ENCODE results near the gene MACROD2.

Gene MACROD2

GRCh38 chr20:14838663-14839628, 843.6 kb downstream of the MACROD2 start:
- no peak for DNase-seq

DNA sequence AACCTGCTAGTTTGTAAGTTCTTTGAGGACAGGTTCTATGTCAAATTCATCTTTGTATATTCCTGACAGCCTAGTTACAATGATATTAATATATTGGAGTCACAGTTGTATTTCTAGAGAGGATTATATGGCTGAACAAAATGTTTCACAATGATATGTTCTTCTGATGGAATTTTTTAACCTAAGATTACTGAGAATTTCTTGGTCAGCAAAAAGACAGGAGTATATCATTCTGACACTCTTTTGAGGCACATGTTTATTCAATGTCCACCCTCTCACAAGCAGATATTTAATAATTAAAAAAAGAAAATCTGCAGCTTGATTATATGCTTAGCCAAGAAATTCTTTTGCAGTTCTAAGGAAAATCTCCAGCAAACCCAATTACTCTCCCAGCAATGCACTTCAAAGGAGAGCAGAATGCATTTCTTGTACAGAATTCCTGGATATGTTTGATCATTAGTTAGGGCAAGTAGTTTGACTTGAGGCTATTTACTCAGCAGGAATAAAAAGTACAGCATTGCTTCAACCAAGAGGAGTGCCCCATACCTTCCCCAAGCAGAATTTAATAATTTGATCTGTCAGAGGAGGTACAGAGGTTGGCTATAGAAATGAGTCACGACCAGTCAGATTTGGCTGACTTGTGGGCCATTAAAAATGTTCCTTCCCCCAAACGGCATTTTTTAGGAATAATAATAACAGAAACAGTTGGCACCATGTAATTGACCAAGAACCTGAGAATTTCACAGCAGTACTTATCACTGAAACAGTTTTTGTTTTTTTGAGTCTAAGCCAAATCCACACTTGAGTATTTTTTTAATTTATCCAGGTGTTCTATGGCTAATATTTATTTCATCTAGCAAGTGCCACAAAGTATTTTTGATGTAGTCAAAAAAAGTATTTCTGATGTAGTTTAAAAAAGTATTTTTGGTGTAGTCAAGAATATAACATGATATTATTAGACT, 850.2 kb downstream of the MACROD2 start:
- DNase-seq, result no peak

DNA sequence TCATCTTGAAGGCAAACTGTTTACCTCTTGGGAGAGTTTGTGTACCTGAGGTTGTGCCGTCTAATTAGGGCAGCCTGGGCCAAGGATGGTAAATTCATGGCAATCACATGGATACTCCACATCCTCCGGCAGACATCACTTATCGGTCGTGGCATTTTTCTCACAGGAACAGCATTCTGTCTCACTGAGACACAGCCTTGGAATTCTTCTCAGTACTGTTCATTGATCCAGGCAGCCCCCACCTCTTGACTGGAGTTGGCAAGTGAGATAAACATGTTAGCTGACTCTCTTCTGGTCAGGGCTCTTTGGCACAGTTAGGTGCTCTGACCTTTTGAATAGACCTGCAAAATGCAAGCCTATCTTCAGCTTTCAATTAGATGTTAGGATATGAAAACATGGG, 853.5 kb downstream of the MACROD2 start:
- DNase-seq, result no peak

DNA sequence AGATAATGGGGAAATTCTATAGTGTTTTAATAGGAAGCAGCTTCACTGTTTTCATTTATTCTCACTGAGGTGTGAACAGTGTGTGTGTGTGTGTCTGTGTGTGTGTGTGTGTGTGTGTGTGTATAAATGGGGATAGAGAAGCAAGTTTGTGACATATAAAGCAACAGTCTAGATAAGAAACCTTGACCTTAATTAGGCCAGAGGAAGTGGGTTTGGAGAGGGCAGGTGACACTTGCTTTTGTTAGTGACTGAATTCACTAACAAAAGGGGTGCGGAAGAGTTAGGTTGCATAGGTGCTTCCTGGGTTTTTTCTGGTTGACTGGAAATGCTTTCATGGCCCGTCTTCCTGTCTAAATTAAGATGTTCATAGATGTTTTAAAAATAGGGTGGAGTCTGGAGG, 857.8 kb downstream of the MACROD2 start:
- no peak for DNase-seq

- no peak for DNase-seq
Observed at GRCh38 chr20:14855171-14855570, 859.9 kb downstream of the MACROD2 start.

DNA sequence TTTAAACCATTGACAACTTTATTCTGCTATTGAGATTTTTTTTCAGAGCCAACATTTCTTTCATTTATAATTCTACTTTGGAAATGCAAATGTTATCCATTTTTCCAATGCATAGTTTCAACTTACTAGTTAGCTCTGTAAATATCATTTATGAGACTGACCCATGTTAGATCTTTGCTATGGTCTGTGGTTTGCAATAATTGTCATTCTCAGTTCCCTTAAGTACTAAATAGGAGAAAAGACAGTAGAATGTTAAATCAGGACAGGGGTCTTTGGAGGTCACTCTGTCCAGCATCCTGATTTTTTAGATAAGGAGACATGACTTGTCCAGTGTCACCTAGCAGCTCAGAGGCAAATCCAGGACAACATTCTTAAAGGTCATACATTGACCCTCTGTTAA, 864.3 kb downstream of the MACROD2 start:
- no peak for DNase-seq

DNA sequence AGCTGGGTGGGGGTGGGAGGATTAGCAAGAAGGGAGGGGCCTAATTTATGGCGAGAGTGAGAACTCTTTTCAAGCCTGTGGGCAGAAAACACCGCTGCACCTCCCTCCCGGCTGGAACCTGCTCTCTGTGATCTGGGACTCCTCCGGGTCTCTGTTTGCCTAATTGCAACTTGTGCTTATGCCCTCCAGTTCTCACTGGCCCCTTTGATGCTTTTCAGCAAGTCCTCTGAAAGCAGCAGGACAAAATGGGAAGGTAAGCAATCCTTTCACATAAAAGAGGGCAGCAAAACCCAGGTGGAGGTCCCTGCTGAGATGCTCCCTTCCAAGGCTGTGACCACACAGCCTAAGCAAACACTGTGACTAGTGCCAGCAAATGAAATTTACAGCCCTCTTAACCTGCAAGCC, 865.1 kb downstream of the MACROD2 start:
- no peak for DNase-seq

GRCh38 chr20:14861028-14861699, 865.8 kb downstream of the MACROD2 start:
- DNase-seq, result no peak

DNA sequence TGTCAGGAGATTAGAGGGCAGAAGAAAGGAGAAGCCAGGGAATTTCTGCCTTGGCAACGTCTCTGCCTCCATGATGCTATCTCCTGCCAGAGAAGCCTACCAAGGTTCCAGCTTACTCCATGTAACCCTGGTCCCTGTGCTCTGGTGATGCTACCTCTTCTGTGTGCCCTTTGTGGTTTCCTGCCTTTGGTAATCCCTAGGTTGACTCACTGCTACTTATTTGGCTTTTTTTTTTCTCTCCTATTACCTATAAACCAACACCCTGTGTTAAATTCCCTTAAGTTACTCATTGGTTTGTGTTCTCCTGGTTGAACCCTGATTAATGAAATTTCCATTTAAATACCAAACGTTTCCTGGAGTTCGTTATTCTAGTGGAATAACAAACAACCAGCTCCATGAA, 869.9 kb downstream of the MACROD2 start:
- no peak for DNase-seq

DNA sequence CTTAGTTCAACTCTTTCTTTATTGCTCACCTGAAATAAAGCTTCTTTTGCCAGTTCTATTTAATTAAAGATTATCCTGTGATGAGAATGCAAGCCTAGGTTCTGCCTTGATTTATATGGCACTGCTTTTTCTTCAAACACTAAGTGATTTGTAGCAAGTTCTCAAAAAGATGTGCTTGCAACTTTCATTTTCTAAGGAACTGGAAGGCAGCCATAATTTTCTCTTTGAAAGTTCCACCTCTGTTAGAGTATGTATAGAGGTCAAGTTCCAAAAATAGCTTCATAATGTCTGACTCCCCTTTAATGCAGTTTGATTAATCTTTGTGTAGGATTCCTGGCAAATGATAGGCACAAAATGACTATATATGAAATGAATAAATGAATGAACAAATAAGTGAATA, 870.4 kb downstream of the MACROD2 start:
- DNase-seq, result no peak

DNA sequence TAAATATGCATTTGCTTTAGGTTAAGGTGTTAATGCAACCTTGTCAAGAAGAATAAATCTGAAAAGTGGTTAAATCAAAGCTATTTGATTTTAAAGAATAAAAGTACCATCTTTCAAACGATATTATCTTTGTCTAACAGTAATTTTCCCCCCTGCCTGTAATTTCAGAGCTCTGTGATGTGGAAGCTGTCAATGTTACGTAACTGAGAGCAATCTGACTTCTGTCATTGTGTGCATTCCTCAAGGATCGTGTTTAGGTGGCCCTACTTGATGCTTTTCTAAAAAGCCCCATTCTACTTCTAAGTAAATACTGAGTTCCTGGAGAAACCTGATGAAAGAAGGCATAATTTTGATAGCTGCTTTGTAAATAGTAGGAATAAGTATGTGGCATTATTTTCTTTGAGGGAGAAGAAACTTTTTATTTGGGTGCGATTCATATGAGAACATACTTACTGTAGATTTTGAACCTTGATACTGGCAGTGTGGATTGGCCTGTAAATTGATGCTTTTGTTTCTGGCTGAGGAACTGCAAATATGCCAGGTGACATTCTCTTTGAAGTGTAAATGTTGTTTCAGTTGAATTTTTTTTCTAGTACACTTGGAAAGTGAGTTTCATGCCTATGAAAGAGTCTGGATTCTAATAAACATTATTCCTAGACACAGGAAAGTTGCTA, 871.7 kb downstream of the MACROD2 start:
- DNase-seq, result no peak

DNA sequence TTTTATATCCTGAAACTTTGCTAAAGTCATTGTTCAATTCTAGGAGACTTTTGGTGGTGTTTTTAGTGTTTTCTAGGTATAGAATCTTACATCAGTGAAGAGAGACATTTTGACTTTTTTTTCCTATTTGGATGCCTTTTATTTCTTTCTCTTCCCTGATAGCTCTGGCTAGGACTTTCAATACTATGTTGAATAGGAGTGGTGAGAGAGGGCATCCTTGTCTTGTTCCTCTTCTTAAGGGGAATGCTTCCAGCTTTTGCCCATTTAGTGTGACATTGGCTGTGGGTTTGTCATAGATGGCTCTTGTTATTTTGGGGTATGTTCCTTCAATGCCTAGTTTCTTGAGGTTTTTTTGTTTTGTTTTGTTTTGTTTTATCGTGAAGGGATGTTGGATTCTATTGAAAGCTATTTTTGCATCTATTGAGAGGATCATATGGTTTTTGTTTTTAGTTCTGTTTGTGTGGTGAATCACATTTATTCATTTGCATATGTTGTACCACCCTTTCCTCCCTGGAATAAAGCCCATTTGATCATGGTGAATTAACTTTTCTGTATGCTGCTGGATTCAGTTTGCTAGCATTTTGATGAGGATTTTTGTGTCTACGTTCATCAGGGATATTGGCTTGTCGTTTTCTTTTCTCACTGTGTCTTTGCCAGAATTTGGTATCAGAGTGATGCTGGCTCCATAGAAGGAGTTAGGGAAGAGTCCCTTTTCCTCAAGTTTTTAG, 882.1 kb downstream of the MACROD2 start:
- no peak for DNase-seq

- DNase-seq, result no peak
Observed at GRCh38 chr20:14878676-14879019, 883.3 kb downstream of the MACROD2 start.

DNA sequence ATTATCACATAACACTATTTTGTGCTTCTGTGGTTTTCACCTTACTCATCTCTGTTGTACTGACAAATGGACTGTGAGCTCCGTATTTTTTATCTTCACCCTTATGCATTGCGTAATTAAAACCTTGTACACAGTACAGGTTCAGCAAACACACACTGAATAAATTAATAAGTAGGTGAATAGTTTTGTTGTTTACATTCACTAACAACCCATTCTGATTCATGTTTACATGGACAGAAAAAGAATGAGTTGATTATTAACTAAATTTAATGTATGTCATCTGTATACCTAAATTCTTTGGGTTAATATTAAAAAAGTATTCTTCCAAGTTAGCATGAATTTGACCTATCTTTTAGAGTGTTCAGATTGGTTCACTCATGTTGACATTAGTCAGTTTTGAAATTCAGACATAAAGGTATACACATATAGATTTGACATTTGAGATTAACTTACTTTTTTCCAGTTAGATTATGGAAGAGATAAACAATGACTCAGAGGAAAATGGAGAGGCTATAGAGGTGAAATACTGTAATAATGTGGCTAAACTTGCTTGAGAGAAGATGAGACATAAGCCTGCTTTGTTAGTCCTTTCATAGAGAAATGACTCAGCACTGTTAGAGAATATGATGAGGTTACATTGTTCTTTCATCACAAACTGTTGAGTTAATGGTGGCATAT, 883.8 kb downstream of the MACROD2 start:
- DNase-seq, result no peak

DNA sequence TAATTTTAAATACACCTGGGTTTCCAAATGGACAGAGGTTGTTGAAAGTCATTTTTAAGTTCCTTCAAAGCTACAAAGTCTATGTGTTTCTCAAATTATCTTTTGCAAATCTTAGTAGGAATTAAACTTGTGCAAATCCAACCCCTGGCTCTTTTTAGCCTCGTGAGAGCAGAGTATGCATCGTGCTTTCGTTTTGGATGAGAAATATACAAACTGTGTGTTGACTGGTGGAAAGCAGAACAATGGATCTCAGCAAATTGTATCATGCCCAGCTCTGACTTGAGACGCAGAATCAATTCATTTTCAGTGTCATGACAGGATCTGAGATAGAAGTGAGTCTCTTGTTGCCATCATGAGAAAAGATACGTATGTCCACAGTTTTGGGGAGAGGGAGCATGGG, 884.5 kb downstream of the MACROD2 start:
- DNase-seq, result no peak

DNA sequence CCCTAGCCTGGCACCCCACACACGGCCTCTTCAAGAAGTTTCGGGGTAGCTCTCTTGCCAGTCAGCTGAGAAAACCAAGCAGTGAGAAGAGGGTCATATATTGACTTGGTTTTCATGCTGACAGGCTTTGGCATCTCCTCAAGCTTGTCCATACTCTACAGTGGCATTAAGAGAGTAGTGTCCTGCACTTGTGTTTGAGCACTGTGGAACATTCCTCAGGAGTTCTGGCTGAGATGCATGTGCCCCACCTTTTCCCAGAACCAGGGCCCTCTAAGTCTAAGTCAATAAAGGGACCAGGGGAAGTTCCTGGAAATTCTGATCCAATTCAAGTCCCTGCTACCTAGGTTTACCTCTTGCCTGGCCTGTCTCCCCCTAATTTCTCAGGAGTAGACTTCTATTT, 886.2 kb downstream of the MACROD2 start:
- DNase-seq, result no peak

DNA sequence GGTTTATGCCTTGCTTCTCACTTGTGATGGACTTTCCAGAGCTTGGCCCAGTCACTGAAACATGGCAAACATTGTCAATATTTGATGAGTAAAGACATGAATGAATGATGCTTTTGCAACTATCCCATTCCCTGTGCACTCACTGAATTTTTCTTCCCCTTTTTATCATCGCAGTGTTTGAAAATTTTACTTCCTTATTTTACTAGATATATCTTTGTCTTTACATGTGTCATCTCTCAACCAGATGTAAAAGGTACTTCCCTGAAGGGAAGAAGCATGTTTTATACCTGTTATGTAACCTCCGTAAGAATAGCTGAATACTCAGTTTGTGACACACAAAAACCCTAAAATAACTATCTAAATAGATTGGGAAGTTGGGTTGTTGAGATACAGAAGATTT, 886.8 kb downstream of the MACROD2 start:
- DNase-seq, result no peak

GRCh38 chr20:14882846-14883245, 887.5 kb downstream of the MACROD2 start:
- no peak for DNase-seq

GRCh38 chr20:14883324-14883723, 888.0 kb downstream of the MACROD2 start:
- no peak for DNase-seq

- no peak for DNase-seq
Observed at GRCh38 chr20:14885661-14886060, 890.3 kb downstream of the MACROD2 start.

DNA sequence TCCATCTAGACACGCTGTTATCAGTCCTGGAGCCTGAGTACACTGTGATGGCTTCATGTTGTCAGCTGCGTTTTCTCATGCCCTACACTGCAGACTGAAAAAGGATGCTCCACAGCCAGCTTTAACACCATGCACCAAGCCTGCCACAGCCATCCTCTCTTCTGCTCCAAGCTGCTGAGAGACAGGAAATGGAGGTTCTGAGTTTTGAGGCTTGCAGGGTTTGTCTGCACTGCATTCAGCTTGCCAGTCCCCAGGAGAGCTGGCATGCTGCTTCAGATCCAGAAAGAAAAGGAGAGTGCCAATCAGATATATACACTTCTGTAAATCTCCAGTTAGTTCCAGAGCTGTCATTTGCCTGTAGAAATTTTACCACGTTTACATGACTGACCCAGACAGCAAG, 892.8 kb downstream of the MACROD2 start:
- no peak for DNase-seq

All from hematopoietic multipotent progenitor cell treated with erythropoietin and hydrocortisone succinate and interleukin-3 and kit ligand, for 6 days (in vitro differentiated cells).